ENCODE data around the gene KMT5C. TPM values are rescaled to one million over a fixed set of nuclear protein-coding genes. Genes with fewer than 3 reads are reported as not detected.

Gene KMT5C
- total RNA-seq, 2 experiments from 2014 or later = 32.6 to 33.1 TPM

DNA sequence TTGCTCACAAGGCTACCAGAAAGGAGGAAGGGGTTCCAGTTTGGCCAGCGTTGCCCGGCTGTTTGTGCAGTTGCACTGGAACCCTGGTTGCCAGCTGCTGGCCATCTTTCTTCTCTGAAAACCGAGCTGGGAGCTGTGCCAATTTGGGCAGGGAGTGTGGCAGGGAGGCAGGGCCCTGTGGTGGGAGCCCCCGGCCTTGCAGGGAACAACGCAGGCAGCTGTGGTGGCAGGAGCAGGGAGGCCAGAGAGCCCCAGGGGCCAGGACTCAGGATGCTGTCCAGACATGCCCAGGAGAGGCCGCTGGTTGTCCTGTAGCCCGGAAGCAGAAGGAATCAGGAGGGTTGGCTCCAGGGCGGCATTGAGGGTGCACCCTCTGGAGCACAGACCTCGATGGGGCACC is 4.8 kb downstream of the KMT5C start:
- DNase-seq = no peak
- CTCF ChIA-PET = no interaction called here
- Mint-ChIP-seq H3K27me3 (no peaks in the 10 kb centered on the region), H3K36me3 (ENCODE audit: low read depth) (peaks cover 21% of the 10 kb centered on the region), H3K4me1 (ENCODE audit: low read depth) (peaks cover 5% of the 10 kb centered on the region), H3K4me3 (no peak overlapping the region), H3K27ac (no peak overlapping the region), H3K9me3 (no peaks in the 10 kb centered on the region)
- ATAC-seq = no peak
- POLR2A ChIA-PET = interaction anchor here (1.6 kb wide), 1 partner anchor 45 kb away, joined by 6 read pairs; no protein-coding TSS in a partner anchor
- TF ChIP-seq, protein P1, sequence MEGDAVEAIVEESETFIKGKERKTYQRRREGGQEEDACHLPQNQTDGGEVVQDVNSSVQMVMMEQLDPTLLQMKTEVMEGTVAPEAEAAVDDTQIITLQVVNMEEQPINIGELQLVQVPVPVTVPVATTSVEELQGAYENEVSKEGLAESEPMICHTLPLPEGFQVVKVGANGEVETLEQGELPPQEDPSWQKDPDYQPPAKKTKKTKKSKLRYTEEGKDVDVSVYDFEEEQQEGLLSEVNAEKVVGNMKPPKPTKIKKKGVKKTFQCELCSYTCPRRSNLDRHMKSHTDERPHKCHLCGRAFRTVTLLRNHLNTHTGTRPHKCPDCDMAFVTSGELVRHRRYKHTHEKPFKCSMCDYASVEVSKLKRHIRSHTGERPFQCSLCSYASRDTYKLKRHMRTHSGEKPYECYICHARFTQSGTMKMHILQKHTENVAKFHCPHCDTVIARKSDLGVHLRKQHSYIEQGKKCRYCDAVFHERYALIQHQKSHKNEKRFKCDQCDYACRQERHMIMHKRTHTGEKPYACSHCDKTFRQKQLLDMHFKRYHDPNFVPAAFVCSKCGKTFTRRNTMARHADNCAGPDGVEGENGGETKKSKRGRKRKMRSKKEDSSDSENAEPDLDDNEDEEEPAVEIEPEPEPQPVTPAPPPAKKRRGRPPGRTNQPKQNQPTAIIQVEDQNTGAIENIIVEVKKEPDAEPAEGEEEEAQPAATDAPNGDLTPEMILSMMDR (IDR thresholded peaks at IDR 0.05) = no peak
- intact Hi-C loops (cut with micrococcal nuclease) = no loop called here

DNA sequence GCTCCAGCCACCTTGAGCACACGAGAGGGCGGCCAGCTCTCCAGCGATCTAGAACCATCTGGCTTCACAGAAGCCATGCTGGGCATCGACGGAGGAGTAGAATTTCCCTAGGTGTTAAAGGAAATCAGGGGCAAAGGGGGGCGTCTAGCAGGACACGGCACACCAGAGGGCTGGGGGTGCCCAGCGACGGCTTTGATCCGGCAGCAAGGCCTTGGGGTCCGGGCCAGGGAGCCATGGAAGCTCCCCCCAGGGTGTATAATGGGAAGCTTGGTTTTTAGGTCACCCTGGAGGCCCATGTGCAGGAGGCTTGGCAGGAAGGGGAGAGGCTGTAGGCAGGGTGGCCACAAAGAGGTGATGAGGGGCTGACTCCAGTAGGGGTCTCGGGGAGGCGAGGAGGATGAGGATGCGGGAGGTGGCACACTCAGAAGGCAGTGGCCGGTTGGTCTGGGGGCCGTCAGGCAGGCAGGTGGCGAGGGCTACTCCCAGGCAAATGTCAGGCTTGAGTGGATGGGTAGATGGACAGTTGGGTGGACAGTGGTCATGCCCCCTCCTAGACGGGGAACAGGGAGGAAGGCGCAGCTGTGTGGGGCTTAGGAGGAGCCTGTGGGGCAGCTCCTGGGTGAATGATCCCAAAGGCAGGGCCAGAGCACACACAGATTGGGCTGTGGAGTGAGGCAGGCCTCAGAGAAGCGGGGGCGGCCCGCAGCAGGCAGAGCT is 5.6 kb downstream of the KMT5C start:
- Mint-ChIP-seq H3K4me3 (no peak overlapping the region), H3K27me3 (peaks cover under 1% of the 10 kb centered on the region), H3K4me1 (ENCODE audit: low read depth) (peaks cover 5% of the 10 kb centered on the region), H3K36me3 (ENCODE audit: low read depth) (peaks cover 21% of the 10 kb centered on the region), H3K9me3 (no peaks in the 10 kb centered on the region), H3K27ac (no peak overlapping the region)
- intact Hi-C loops (cut with micrococcal nuclease) = no loop called here
- TF ChIP-seq, protein P1 (IDR thresholded peaks at IDR 0.05) = no peak
- CTCF ChIA-PET = no interaction called here
- DNase-seq = no peak
- POLR2A ChIA-PET = interaction anchor here (0.6 to 1.6 kb wide), 3 partner anchors 39 to 322 kb away, joined by 3 to 6 read pairs (median 3); partner anchors contain the start of gene TMEM238
- no peak for ATAC-seq

DNA sequence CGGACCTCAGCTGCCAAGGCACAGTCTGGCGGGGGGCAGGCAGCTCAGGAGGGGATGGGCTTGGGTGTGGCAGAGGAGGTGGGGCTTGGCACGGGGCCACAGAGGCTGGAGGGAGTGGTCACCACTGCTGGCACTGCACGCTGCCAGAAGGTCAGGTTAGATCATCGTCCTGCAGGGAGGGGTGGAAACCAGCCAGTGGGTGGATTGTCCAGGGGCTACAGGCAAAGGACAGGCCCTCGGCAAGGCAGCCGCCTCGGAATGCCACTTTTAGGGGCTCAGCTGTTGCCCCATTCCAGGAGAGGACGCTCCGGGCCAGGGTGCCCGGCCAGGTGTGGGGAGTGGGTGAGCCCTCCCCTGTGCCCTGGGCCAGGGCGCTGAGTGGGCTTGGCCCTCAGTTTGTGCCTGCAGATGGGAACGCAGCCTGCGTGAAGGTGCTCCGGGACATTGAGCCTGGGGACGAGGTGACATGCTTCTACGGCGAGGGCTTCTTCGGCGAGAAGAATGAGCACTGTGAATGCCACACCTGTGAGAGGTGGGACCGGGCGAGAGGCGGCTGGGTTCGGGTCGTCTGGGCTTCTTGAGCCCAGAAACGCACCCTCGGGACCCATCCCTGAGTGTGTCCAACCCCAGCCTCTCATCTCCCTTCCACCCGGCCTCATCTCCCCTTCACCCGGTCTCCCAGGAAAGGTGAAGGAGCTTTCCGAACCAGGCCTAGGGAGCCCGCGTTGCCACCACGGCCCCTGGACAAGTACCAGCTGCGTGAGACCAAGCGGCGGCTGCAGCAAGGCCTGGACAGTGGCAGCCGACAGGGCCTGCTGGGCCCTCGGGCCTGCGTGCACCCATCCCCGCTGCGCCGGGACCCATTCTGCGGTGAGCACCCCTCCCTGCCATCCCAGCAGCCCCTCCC is 6.4 kb downstream of the KMT5C start:
- Mint-ChIP-seq H3K9me3 (no peaks in the 10 kb centered on the region), H3K4me1 (ENCODE audit: low read depth) (peaks cover 5% of the 10 kb centered on the region), H3K27ac (no peak overlapping the region), H3K4me3 (no peak overlapping the region), H3K27me3 (peaks cover 8% of the 10 kb centered on the region), H3K36me3 (ENCODE audit: low read depth) (peaks cover 21% of the 10 kb centered on the region)
- no peak for DNase-seq
- CTCF ChIA-PET = no interaction called here
- POLR2A ChIA-PET = interaction anchor here (1.2 kb wide), 1 partner anchor 38 kb away, joined by 3 read pairs; the partner anchor contains the start of gene TMEM238
- intact Hi-C loops (cut with micrococcal nuclease) = no loop called here
- TF ChIP-seq, protein P1 (IDR thresholded peaks at IDR 0.05) = no peak
- ATAC-seq = no peak

DNA sequence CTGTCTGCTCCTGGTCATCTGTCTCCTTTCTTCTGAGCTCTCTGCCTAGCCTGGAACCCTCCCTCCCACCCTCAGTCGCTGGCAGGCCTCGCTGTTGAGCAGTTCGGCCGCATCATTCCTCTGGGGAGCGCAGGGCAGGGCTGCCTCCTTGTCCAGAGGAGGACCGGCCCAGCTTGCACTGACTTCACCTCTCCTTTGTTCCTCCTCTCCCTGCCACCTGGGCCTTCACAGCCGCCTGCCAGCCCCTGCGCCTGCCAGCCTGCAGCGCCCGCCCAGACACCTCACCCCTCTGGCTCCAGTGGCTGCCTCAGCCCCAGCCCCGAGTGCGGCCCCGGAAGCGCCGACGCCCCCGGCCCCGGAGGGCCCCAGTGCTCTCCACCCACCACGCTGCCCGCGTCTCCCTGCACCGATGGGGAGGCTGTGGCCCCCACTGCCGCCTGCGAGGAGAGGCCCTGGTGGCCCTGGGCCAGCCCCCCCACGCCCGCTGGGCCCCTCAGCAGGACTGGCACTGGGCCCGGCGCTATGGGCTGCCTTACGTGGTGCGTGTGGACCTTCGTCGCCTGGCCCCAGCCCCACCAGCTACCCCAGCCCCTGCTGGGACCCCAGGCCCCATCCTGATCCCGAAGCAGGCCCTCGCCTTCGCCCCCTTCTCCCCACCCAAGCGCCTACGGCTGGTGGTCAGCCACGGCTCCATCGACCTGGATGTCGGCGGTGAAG is 7.2 kb downstream of the KMT5C start:
- ChIA-PET POLR2A (interaction anchor here (4.0 kb wide), 1 partner anchor 9 kb away, joined by 22 read pairs; the partner anchor contains the start of gene KMT5C), CTCF (no interaction called here)
- H3K27me3 Mint-ChIP-seq = peaks cover 16% of the 10 kb centered on the region
- no peak overlapping the region for H3K4me3 Mint-ChIP-seq
- intact Hi-C loops (cut with micrococcal nuclease) = no loop called here
- no peaks in the 10 kb centered on the region for H3K9me3 Mint-ChIP-seq
- ATAC-seq (no peak), DNase-seq (no peak)
- peaks cover 16% of the 10 kb centered on the region for H3K36me3 Mint-ChIP-seq (ENCODE audit: low read depth)
- TF ChIP-seq, protein P1 (IDR thresholded peaks at IDR 0.05) = no peak
- H3K27ac Mint-ChIP-seq = no peak overlapping the region
- H3K4me1 Mint-ChIP-seq (ENCODE audit: low read depth) = no peaks in the 10 kb centered on the region
